Measurements from ENCODE around the gene SKP1. TPM values are rescaled to one million over a fixed set of nuclear protein-coding genes. Genes with fewer than 3 reads are reported as not detected.

Gene SKP1
- total RNA-seq, 4 donors from 2014 or later: 32.6 to 224 (median 170) TPM

DNA sequence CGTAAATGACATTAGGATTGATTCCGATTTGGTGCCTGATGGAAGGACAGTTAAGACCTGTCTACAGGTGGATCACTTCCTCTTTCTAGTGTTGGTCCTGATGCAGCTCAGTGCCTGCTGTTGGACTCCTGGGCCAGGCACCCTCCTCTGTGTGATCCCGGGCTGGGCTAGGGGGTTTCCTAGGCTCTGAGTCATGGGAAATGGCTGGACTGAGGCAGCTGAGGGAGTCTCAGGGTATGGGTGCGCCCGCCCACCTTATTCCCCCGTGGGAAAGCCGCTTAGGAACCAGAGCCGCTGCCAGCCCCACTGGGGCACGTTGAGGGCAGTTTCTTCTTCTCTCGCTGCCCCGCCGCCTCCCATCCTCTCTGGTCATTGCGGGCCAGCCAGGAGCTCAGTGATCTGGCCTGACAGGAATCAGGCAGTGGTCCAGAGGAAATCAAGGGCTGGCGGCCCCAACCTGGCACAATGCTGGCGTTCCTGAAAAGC, 49.3 kb downstream of the SKP1 start:
- H3K27me3 ChIP-seq: no peaks in the 10 kb centered on the region
- in situ Hi-C loops (cut with MboI; ENCODE audit: low pct_ligation_motif_present in 1 of 4, low pct_unique_long_range_greater_than_20kb in 1 of 4, low sequenced_read_pairs in 3 of 4): no loop called here
- H3K27ac ChIP-seq: peak overlapping the region in 2 of 4 donors; percentile 8 to 27
- H3K36me3 ChIP-seq: no peaks in the 10 kb centered on the region
- intact Hi-C loops (cut with DNase I; ENCODE audit: low total_unique reads): no loop called here
- WGBS, 2 donors (ENCODE audit: low coverage in 1 of 2): 68% methylated on average over 5 to 15 of the region's 15 CpGs
- no peak for DNase-seq
- H3K4me1 ChIP-seq: peaks cover 3 to 15% (median 8%) of the 10 kb centered on the region in 4 donors
- TF ChIP-seq POLR2A (IDR thresholded peaks at IDR 0.05) (no peak), EP300 (IDR thresholded peaks at IDR 0.05; ENCODE audit: low read depth) (no peak), POLR2AphosphoS5 (IDR thresholded peaks at IDR 0.05) (no peak)
- TF ChIP-seq, protein P1, sequence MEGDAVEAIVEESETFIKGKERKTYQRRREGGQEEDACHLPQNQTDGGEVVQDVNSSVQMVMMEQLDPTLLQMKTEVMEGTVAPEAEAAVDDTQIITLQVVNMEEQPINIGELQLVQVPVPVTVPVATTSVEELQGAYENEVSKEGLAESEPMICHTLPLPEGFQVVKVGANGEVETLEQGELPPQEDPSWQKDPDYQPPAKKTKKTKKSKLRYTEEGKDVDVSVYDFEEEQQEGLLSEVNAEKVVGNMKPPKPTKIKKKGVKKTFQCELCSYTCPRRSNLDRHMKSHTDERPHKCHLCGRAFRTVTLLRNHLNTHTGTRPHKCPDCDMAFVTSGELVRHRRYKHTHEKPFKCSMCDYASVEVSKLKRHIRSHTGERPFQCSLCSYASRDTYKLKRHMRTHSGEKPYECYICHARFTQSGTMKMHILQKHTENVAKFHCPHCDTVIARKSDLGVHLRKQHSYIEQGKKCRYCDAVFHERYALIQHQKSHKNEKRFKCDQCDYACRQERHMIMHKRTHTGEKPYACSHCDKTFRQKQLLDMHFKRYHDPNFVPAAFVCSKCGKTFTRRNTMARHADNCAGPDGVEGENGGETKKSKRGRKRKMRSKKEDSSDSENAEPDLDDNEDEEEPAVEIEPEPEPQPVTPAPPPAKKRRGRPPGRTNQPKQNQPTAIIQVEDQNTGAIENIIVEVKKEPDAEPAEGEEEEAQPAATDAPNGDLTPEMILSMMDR (IDR thresholded peaks at IDR 0.05): no peak
- no peak overlapping the region for H3K4me3 ChIP-seq
- H3K9me3 ChIP-seq: no peaks in the 10 kb centered on the region

DNA sequence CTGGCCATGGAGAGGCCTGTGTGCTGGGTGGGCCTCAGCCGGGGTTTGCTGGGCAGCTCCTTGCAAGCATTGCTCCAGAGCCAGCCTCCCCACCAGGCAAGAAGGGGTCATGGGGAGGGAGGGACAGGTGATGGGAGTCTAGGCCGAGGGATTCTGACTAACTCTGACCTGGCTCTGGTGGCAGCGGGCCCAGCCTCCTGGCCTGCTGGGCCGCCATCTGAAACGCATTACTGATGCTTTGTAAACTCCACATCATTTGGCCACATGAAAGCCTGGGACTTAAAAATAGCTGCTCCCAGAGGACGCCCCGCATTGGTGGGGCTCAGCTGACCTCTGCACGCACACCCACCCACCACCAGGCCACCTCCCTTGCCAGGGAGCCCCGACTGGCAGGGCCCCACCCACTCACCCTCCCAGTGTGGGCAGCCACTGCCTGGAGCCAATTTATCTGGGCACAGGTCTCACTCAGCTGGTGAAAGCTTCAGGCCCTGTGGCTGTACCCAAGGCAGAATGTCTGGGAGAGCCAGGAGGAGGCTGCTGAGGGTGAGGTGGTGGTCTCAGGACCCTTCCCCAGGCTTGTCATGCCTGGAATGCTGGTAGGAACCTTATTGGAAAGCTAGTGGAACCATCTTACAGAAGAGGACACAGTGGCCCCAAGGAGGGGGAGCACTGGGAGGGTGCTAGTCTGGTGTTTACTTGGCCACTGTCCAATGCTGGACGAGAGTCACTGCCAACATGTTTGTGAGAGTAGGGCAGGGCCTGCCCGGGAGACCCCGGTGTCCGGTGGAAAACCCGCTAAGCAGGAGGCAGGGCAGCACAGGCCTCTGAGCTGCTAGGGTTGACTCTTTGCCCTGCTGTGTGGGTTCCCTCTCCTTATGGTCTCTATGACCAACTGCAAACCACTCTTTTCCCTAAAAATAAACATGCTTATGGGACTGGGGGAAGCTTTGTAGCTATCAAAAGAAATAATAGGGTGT, 51.4 kb downstream of the SKP1 start:
- Histone ChIP-seq H3K27me3 (no peaks in the 10 kb centered on the region), H3K9me3 (no peaks in the 10 kb centered on the region), H3K4me1 (peaks cover 3 to 15% (median 8%) of the 10 kb centered on the region in 4 donors), H3K4me3 (no peak overlapping the region), H3K27ac (peak overlapping the region in 3 of 4 donors; percentile 25 to 34 (median 29)), H3K36me3 (no peaks in the 10 kb centered on the region)
- WGBS, 2 donors (ENCODE audit: low coverage in 1 of 2): 52% methylated on average over 11 of the region's 14 CpGs; no CpG with 5 or more reads in 1 of the 2 donors
- no peak for TF ChIP-seq EP300 (IDR thresholded peaks at IDR 0.05; ENCODE audit: low read depth)
- TF ChIP-seq POLR2AphosphoS5 (IDR thresholded peaks at IDR 0.05): no peak
- TF ChIP-seq POLR2A (IDR thresholded peaks at IDR 0.05): no peak
- TF ChIP-seq, protein P1 (IDR thresholded peaks at IDR 0.05): no peak
- no peak for DNase-seq
- in situ Hi-C loops (cut with MboI; ENCODE audit: low pct_ligation_motif_present in 1 of 4, low pct_unique_long_range_greater_than_20kb in 1 of 4, low sequenced_read_pairs in 3 of 4) (no loop called here), intact Hi-C loops (cut with DNase I; ENCODE audit: low total_unique reads) (no loop called here)

DNA sequence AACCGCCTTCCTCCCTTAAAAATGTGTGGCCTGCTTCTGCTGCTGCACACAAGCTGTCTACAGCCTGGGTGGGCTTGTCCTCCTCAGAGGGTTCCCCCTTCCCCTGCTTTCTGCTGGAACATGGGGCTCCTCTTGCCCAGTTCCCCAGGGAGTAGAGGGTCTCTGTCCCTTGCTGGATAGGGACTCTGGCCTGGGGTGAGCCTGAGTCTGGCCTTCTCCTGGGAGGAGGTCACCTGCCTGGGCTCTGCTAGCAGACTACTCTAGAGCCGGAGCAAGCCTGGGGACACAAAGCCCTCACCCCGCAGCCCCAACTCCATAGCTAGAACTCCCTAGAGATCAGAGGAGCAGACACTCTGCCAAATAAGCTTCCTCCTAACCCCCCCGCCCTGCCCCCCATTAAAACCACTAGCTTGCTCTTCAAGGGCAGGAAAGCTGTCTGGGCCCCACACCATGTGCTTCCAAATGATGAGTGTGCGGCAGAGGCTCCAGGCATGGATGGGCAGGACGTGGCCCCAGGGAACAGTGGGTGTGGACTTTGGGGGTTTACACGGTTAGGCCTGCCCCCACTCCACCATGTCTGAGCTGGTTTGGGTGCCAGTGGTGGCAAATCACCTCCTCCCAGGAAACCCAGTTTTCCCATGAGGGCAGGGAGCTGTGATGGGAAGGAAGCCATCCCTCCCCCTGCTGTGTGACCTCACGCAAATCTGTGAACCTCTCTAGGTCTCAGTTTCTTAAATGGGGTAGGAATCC, 52.3 kb downstream of the SKP1 start:
- TF ChIP-seq, protein P1 (IDR thresholded peaks at IDR 0.05): no peak
- TF ChIP-seq POLR2AphosphoS5 (IDR thresholded peaks at IDR 0.05): no peak
- no peak for TF ChIP-seq EP300 (IDR thresholded peaks at IDR 0.05; ENCODE audit: low read depth)
- no peak for TF ChIP-seq POLR2A (IDR thresholded peaks at IDR 0.05)
- H3K4me1 ChIP-seq: peaks cover 3 to 15% (median 8%) of the 10 kb centered on the region in 4 donors
- no peaks in the 10 kb centered on the region for H3K27me3 ChIP-seq
- peak overlapping the region in 2 of 4 donors; percentile 29 to 37 for H3K27ac ChIP-seq
- in situ Hi-C loops (cut with MboI; ENCODE audit: low pct_ligation_motif_present in 1 of 4, low pct_unique_long_range_greater_than_20kb in 1 of 4, low sequenced_read_pairs in 3 of 4): no loop called here
- intact Hi-C loops (cut with DNase I; ENCODE audit: low total_unique reads): no loop called here
- DNase-seq: no peak
- no peak overlapping the region for H3K4me3 ChIP-seq
- 90% methylated on average over 8 of the region's 8 CpGs; no CpG with 5 or more reads in 1 of the 2 donors for WGBS, 2 donors (ENCODE audit: low coverage in 1 of 2)
- no peaks in the 10 kb centered on the region for H3K9me3 ChIP-seq
- H3K36me3 ChIP-seq: no peaks in the 10 kb centered on the region

DNA sequence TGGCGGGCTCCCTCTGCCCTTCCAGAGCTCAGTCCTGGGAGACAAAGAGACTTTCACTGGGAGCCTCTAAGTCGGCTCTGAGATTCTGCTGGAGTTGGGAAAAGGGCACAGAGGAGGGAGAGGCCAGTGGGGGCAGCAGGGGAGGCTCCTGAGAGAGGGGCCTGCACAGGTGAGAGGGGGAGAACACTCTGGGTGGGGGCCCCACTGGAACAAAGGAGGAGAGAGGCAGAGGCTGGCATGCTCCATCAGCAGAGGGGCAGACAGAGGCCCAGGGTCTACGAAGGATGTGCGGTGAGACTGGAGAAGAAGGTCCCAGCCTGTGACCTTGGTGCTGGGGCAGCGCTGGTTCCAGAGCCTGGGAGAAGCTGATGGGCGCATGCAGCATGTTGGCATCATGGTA, 53.4 kb downstream of the SKP1 start:
- intact Hi-C loops (cut with DNase I; ENCODE audit: low total_unique reads): no loop called here
- Histone ChIP-seq H3K4me3 (no peak overlapping the region), H3K4me1 (peaks cover 3 to 15% (median 8%) of the 10 kb centered on the region in 4 donors)

More for the DNA sequence above, 53.4 kb downstream of the SKP1 start:
- in situ Hi-C loops (cut with MboI; ENCODE audit: low pct_ligation_motif_present in 1 of 4, low pct_unique_long_range_greater_than_20kb in 1 of 4, low sequenced_read_pairs in 3 of 4): no loop called here
- TF ChIP-seq, protein P1 (IDR thresholded peaks at IDR 0.05): no peak
- no peak for TF ChIP-seq POLR2AphosphoS5 (IDR thresholded peaks at IDR 0.05)
- no peak for TF ChIP-seq POLR2A (IDR thresholded peaks at IDR 0.05)
- no peak for TF ChIP-seq EP300 (IDR thresholded peaks at IDR 0.05; ENCODE audit: low read depth)
- no peak for DNase-seq
- Histone ChIP-seq H3K36me3 (no peaks in the 10 kb centered on the region), H3K27me3 (no peaks in the 10 kb centered on the region), H3K9me3 (no peaks in the 10 kb centered on the region), H3K27ac (peak overlapping the region in 2 of 4 donors; percentile 0 to 34)
- 91% methylated on average over 6 of the region's 6 CpGs; no CpG with 5 or more reads in 1 of the 2 donors for WGBS, 2 donors (ENCODE audit: low coverage in 1 of 2)

Data from transverse colon (tissue), 4 donors.